OCI-LY1 (cell line): ENCODE results near the gene ADCY9.

ENCODE experiments used
- EZH2 ChIP-seq: fragments of 200-600 bp; sonication (generic), shearing (Covaris generic); IDR thresholded peaks from 2 replicates; pipeline ENCODE4 v1.8.0; 2017; ENCODE audit warnings: borderline replicate concordance, mixed run types, mild to moderate bottlenecking, antibody characterized with exemption, low read length, moderate library complexity, mixed read lengths
- TF ChIP-seq, protein P1 (sequence below): fragments of 200-600 bp; sonication (generic), shearing (Covaris generic); IDR thresholded peaks from 2 replicates; pipeline ENCODE4 v1.5.1; 2017; ENCODE audit warnings: mild to moderate bottlenecking, antibody characterized with exemption, low read length, moderate library complexity, mixed read lengths

DNA sequence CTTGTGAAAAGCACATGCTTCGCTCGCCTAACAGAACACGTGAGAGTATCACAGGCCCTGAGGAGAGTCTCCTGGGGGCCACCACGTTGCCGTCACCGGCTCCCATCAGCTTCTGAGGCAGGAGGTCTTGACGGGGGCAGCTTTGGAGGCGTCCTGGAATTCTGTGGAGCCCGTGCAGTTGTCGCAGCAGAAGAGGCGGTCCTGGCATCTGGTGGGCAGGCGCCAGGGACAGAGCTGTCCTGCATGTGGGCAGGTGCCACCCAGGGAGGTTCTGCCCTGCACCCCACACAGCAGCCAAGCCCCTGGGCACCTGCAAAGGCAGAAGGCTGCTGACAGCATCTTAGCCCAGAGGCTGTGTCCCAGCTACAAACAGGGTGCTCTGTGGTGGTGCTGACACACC, 136.7 kb downstream of the ADCY9 start:
- TF ChIP-seq, protein P1, sequence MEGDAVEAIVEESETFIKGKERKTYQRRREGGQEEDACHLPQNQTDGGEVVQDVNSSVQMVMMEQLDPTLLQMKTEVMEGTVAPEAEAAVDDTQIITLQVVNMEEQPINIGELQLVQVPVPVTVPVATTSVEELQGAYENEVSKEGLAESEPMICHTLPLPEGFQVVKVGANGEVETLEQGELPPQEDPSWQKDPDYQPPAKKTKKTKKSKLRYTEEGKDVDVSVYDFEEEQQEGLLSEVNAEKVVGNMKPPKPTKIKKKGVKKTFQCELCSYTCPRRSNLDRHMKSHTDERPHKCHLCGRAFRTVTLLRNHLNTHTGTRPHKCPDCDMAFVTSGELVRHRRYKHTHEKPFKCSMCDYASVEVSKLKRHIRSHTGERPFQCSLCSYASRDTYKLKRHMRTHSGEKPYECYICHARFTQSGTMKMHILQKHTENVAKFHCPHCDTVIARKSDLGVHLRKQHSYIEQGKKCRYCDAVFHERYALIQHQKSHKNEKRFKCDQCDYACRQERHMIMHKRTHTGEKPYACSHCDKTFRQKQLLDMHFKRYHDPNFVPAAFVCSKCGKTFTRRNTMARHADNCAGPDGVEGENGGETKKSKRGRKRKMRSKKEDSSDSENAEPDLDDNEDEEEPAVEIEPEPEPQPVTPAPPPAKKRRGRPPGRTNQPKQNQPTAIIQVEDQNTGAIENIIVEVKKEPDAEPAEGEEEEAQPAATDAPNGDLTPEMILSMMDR = no peak
- TF ChIP-seq EZH2 = no peak
